ENCODE measurements around the gene GAB1.

Gene GAB1

DNA sequence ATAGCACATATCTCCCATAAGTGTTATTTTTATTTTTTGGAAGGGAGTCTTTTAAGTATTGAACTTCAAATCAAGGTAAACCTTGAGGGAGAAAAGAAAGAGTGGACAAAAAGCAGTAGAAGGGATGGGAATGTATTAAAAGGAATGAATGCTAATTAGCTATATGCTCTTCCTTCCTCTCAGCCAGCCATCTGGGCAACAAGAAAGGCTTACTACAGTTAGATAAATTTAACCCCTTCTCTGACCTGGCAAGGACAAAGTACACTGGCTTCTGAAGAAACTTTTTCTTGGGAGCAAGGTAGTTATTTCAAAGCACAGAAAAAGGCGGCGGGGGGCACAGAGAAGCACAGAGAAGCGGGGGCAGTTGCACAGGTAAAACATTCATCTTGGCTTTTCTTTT lies 54.6 kb downstream of the GAB1 start:
- no peak for DNase-seq

DNA sequence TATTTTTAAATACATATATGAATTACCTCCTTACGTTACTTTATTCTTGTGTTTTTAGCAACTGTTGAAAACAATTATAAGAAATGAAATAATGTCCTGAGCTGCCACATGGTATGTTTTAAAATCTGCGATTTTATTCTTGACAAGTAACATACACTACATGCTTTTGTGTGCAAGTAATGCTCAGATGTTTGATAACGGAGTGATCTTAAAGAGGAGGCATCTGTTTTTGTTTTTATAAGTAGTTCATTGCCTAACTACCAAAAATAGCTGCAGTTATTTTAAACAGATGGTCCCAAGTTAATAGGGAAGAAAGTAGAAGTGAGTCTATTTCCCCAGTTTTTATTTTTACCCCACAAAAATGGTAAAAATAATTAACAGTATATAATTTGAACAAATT lies 55.2 kb downstream of the GAB1 start:
- no peak for DNase-seq

DNA sequence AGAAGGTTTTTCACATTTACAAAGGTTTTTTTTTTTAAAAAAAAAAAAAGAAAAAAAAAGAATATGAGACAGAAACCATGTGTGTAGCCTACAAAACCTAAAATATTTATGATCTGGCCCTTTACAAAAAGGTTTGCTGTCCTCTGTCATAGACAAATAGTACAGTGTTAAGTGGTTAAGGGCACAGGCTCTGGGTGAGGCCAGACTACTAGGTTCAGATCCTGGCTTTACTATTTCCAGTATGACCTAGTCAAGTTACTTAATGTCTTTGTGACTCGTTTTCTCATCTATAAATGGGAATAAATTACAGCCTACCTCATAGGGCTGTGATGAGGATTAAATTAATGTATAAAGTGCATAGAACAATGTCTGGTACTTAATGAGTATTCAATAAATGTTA lies 56.5 kb downstream of the GAB1 start:
- DNase-seq, result no peak

DNA sequence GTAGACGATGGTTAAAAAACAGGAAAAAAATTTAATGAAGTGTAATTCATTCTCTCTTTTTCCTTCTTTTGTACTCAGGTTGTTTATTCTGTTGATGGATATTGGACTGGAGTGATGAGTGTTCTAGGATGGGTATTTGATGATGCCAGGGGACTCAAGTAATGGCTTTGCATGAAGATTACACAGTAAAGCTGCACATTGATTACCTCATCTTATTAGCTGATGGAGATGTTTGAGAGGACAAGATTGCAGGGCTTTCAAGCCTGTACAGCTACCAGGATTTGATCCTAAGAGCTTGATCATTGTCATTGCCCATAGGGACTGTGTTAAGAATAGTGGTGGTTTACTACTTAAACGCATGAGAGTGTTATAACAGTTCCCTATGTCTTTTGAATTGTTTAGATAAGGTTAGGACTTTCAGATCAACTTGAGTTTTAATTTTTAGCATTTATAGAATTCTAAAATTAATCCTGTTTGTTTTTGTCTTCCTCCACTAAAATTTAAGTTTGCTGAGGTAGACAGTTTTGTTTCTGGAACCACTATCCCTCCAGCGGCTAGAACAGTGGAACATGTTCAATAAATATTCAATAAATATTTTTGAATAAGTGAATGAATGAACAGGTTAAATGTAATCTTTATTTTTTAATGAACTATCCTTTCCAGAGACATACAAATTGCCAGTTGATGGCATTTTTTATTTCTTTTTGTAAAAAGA lies 58.2 kb downstream of the GAB1 start:
- DNase-seq, result no peak

DNA sequence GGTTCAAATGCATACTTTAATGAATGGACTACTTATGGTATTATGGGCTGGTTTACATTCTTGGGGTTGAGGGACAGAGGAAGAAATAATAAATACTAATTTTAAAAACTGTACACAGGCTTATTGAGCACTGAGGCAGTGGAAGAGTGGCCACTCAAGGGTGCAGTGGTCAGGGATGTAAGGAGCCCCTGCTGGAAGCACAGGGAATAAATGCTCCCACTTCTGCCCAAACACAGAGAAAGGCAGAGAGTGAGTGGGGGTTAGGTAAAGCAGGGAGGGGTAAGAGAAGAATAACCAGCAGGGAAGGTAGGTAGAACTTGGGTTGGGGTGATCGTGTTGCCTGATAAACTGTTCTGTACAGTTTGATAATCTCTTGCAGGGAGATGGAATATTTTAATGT lies 60.0 kb downstream of the GAB1 start:
- DNase-seq, result no peak

DNA sequence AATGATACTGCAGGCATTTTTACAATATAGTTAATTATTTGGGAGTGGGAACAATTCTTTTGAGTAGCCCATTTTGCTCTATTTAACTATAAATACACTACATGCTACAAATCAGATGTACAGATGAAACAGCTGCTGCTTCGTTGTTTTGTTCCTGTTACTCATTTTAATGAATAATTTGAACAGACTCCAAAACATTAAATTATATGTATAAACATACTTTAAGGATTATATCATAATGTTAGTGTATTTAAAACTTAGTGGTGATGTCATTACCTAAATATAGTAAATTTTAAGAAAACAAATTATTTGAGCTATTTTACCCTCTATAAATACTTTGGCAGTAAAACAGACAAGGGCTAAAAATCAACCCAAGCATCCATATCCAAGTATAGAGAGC lies 60.7 kb downstream of the GAB1 start:
- DNase-seq, result no peak

DNA sequence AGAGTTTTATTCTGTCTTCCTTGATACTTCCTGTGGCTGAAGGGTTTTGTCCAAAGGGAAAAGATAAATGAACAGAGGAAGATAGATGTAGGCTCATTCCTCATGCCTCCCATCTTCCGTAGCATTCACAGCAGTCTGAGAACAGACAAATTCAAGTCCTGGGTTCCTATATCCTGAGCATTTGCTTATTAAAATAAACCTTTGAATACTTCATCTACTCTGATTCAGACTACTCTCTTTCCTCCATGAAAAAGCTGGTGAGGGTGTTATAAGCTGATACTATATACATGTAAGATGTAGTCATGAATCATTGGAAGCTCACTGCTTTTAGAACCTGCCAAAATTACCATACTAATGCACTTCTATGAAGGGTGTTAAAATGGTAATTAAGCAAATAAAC lies 61.2 kb downstream of the GAB1 start:
- DNase-seq, result no peak

DNA sequence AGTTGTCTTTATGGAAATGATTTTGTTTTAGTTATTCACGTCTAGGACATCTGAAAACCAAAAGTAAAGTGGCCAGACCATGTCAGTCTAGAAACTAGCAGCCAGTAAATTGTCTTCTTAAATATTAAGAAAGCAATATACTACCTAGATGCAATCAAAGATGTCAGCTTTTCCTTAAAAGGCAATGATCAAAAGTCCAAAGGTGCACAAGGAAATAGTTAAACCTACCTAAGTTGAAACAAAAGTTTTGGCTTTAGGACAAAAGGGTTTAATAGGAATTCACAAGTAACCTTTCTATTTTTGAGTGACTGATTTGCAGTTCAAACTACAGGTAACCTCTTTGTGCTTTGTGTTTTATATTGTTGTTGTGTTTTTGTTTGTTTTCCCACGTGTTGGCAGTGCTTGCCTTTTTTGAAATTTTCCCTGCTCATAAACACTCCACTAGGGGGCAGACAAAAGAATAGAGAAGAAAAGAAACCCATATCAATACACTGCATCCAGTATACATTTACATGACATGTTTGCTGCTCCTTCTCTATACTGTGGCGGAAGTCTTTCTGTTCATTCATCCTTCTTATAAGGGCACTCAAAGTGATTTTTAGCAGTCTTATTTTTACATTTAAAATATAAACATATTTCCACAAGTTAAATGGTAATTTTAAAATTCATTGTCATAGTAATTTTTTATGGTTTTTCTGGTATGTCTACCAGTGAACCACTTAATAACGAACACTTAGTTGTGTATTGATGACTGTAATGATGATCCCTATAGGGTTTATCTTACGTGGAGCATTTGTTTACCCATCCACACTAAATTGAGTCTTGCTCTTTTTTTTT lies 62.7 kb downstream of the GAB1 start:
- no peak for DNase-seq

DNA sequence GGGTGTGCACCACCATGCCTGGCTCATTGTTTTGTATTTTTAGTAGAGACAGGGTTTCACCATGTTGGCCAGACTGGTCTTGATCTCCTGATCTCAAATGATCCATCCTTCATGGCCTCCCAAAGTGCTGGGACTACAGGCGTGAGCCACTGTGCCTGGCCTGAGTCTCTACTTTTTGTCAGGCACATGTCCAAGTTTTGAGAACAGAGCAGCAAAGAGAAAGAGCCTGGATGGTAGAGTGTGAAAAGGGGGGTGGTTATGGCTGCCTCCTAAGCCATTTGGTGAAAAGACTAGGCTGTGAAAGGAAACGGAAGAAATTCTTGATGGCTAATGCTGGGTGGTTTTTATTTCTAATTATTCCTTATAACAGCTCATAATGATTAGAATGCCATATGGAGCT lies 63.4 kb downstream of the GAB1 start:
- no peak for DNase-seq

DNA sequence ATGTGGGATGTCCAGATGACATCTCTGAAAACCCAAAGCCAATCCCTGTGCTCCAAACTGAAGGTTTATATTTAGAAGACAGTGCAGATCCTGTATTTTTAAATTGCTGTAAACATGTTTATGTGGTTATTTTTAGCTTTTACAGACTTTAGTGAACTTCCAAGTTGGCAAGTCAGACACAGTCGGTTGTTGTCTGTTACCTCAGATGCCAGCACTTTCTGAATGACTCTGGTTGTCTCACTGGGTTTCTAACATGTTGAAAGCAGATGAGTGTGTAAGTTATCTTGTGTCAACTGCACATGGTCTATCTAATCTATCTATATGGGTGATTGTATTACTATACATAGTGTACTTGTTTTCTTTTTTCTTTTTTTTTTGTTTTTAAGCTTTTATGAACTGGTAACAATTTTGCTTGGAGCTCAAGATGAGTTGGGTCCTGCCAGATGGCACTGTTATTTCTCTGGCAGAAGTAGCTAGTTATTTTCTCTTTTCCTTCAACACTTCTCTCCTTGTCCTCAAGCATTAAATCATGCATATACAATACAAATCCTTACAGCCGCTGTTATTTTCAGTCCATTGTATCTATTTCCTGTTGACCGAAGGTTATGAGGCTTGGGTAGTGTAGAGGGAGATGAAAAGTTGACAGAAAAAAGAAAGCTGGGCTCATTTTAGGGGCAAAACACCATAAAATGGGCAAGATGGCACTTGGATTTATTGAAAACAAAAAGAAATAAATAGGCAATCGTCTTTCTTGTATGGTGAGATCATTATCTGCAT lies 66.3 kb downstream of the GAB1 start:
- no peak for DNase-seq

DNA sequence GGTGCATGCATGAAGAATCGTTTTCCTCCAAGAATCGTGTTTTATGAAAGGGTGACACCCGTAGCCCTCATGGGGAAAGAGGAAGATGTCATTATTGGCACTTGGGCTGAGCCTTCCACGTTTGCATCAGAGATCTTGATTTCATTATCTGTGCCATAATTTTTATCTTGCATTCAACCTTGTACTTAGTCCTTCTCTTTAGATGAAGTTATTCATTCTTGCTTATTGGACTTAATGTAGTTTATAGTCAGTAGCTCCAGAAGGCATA lies 66.8 kb downstream of the GAB1 start:
- DNase-seq, result no peak

DNA sequence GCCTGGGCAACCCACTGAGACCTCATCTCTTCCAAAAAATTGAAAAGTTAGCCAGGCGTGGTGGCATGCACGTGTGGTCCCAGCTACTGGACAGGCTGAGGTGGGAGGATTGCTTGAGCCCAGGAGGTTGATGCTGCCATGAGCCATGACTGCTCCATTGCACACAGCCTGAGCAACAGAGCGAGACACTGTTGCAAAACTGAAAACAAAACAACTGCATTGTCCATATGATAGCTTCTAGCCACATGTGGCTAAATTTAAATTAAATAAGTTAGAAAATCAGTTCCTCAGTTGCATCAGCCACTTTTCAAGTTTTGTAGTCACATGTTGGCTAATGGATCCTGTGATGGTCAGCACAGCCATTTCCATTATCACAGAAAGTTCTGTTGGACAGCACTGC lies 67.9 kb downstream of the GAB1 start:
- no peak for DNase-seq

DNA sequence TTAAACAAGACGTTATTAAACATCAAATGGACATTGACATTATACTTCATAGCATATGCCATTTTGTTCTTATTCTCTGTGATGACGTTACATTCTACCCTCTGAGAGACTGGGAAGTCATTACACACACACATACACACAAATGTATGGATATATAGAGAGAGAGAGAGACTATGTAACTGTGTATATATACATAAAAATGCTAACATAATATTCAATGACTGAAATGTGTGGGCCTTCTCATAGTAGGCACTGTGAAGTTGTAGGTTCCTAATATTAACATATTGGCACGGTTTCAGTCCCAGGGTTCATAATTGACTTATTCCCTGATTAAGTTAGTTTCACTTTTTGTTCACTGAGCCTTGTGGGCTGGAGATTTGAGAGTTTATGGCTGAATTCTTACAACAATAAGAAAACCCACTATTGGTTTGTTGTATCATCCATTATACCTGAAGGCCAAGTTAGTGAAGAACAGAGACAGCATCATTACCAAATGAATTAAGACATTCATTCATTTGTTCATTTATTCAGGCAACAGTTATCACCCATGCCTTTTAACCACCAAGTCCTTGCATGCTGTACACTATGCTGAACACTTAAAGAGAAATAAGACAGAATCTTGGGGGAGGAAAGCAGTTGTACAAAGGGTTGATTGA lies 68.5 kb downstream of the GAB1 start:
- no peak for DNase-seq

DNA sequence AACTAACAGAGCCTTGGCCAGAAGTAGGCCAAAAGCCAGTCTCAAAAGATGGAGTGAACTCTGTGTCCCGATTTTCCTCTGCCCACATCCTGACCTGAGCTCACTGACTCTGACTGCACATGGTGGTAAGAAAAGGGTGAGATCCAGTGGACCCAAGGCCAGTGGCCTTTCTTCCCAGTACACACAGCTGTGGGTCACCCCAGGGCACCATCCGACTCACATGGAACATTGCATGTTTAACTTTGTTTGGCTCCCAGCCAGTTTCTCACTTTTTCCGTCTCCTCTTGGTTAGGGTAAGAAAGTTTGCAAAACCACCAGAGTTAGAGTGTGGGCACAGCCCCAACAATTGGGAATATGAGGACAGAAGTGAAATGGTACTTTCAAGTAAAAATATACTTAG lies 69.8 kb downstream of the GAB1 start:
- DNase-seq, result no peak

DNA sequence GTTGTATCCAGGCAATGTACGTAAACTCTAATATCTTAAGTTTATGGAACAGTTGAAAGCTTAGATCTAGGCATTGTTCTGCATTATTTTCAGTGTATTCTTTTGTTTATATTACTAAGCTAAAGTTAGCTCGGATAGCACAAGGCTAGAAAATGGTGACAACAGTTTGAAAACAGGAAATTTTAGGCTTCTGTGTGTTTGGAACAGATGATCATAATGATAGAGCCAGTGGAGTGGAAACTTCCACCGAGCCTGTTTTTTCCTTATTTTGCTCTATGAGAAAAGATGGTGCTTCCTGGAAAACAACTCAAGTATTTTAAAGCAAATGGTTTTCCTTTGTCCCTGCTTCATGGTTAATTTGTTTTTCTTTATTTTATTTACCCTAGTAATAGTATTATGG lies 70.8 kb downstream of the GAB1 start:
- no peak for DNase-seq

DNA sequence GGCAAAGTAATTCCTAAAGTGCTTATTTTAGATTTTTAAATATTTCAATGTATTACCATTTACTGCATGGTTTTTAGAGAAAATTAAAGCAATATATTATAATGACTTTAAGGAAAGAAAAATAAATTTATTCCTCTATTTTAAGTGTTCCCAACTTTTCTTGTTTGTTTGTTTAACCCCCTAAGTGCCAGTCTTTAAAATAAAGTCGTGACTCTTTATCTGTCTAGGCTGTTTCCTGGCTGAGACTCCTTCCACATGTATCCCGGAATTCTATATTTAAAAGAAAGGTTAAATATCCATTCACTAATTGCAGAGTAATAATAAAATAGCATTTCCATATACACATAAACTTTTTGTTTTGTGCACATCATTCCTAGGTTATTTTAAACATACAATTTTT lies 71.2 kb downstream of the GAB1 start:
- no peak for DNase-seq

DNA sequence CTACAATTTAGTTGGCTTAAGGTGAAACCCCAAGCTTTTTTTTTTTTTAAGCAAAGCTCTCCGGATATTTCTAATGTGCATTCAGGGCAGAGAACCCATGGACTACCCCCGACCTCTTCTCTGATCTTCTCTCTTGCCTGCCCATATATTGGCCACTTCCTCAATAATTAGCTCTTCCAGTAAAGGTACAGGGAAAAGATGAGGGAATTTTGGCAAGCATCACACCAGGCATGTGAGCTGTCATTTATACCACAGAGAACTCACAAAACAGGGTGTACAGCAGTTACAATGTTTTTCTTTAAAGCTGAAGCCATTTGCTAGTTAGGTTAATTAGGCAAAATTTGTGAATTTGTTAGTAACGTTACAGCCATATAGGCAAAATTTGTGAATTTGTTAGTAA lies 73.3 kb downstream of the GAB1 start:
- DNase-seq, result no peak

DNA sequence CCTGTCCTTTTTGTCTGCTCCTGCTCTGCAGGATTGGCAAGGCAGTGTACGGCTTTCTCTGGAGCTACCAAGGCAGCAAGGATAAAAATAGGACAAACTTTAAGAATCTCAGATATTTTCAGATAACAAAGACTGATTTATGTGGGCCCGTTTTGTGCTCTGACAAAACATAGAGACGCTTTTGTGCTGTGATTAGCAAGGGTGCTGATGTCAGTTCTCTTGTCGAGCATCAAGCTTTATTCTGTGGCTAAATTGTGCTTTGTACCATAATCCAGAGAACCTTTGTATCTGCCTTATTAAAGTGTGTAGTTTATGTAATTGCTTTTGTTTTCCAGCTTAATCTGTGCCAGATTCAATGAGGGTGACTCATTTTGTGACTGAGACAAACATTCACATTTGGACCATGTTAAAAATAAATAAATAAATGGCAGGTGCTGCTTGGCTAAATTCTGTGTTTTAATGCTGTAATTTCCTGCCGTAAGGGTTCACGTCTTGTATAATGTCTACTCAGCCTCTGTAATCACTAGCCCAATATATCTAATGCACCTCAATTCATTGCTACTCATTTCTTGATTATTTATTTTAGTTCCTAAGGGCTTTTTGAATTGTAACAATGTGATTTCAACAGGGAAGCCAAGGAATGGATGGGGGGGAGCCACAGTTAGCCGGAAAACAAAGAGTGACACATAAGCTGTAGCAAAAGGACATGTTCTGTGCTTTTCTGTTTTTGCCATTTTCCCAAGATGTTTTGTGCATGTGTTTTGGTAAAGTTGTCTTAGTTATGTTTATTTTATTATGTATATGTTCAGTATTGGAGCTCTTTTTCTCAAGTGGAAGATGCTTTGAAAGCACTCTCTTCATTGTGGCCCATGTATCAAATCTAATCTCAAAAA lies 75.1 kb downstream of the GAB1 start:
- DNase-seq, result no peak

DNA sequence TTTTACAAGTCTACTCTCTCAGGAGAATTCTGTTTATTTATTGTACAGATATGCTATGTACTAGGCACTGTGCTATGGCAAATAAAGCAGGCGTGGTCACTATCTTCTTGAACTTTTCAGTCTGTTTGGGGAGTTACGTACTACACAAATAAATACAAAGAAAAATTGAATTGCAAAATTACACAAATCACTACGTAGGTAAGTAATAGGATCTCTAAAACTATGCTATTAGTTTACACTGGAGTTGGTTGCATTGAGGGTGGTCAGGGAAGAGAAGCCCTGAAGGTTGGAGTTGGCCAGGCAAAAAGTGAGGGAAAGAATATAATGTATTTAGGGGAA lies 75.7 kb downstream of the GAB1 start:
- DNase-seq, result no peak

DNA sequence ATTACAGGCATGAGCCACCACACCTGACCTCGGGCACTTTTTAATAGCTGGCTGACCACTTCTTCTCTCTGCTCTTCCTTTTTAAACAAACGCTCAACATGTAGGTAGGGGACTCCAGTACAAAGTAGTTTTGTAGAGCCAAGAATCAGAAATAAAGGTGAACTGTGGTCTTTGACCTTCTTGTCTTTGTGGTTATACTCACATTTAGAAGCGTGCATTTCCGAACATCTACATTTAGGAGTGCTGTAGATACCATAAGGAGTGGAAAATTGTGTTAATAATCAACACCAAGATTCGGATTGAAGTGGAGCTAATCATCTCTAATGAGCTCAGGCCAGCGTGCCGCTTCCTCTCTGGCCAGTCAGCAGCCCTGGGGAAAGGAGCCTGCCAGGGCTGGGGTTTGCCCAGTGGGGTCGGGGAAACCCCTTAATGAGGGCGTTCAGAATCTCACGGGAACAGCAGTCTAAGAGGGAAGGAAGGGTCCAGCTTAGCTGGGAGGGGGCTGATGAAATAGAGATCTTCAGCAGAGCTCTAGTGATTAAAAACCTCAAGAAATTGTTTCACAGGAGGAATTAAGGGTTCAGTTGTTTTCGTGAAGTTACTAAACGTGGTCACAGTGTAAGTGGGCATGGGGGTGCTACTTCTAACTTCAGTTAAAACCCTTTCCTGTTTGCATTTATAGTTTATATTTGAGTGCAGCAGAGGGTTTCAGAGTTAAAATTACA lies 81.2 kb downstream of the GAB1 start:
- no peak for DNase-seq

DNA sequence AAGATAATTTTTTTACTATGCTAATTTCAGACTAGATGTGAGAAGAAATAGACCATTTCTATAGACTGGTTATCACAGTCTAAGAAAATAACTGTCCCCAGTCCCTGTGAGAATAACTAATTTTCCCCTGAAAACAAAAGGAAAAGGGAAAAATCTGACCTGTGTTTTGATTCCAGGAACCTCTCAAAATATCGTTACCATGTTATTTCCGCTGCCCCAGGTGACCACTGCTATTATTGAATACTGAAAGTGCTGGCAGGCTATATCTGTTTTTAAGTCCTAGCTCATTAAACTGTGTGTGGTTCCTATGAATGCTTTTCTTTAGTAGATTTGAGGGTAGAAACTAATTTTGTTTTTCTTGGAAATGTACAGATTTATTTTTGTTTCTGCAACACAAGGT lies 83.6 kb downstream of the GAB1 start:
- DNase-seq, result no peak

DNA sequence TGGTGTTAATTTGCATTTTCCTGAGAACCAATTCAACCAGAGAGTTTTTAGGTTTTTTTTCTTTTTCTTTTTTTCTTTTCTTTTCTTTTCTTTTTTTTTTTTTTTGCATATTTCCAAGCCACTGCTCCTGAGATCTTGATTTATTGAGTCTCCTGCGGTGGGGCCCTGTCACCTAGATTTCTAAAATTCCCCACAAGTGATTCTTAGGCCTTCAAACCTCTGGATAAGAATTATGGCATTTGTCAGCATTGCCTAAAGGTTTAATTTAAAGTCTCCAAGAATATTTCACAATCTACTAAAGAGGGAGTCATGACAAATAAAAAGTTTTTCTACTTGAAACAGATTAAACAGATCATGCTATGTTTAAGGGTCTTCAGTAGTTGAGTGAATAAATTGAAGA lies 84.9 kb downstream of the GAB1 start:
- DNase-seq, result no peak

All from CD4-positive, alpha-beta T cell treated with Interleukin-15 for 1 hour (primary cell).